GM12878 (cell line): ENCODE results near the gene PODN. TPM values are rescaled to one million over a fixed set of nuclear protein-coding genes. Genes with fewer than 3 reads are reported as not detected.

Experiments used
- ATAC-seq: fragments of 200-7000 bp; cut with Tn5 transposase; 3 replicates; pipeline ENCODE4 v1.9.1; 2020; ENCODE audit warnings: mild to moderate bottlenecking, moderate library complexity
- BruUV-seq: library from RNA; stranded (reverse); fragments of 400-500 nt; replicated peaks from 2 replicates; lab custom pipeline; 2021; lab: Mats Ljungman, UMichigan
- CTCF ChIA-PET: fragments of 300-600 bp; sonication (Branson Sonifier 250); formaldehyde crosslinking; extraction: SDS; loops from one replicate; lab custom pipeline; 2021; ENCODE audit warnings: inconsistent platforms; lab: Yijun Ruan, JAX
- POLR2A ChIA-PET: fragments of 350-600 bp; formaldehyde crosslinking; extraction: SDS; loops from one replicate; lab custom pipeline; 2021; ENCODE audit warnings: inconsistent platforms; lab: Charles Lee
- RAD21 ChIA-PET: fragments of 300-600 bp; sonication (Branson Sonifier 250); formaldehyde crosslinking; loops from one replicate; lab custom pipeline; 2023; ENCODE audit warnings: antibody characterized with exemption; ENCODE audit not compliant: unreplicated experiment; lab: Charles Lee
- SMC1A ChIA-PET: fragments of 300-600 bp; sonication (Branson Sonifier 250); formaldehyde crosslinking; loops from one replicate; lab custom pipeline; 2023; ENCODE audit not compliant: unreplicated experiment, uncharacterized antibody; lab: Charles Lee
- DNase-seq: peaks from one replicate; pipeline ENCODE4 v3.0.0-alpha.2; 2011; ENCODE audit warnings: low read depth, low spot score
- FAIRE-seq: peaks from 3 replicates; lab custom pipeline; 2011; peaks lifted over from hg19 to GRCh38; lab: Jason Lieb, UNC
- H2AFZ ChIP-seq: 2 replicates; pipeline ENCODE4 v1.6.0; 2011; ENCODE audit warnings: low read depth, low read length, control low read depth; ENCODE audit not compliant: control insufficient read depth
- H3K27ac ChIP-seq: 2 replicates; pipeline ENCODE4 v1.5.1; 2011; ENCODE audit warnings: control low read depth; ENCODE audit not compliant: control insufficient read depth, insufficient read depth
- H3K27me3 ChIP-seq, 2 experiments: replicated peaks in 1 of 2; 2 replicates each; pipeline versions ENCODE4 v1.6.0 to v1.6.1; 2011; ENCODE audit warnings: low read length in 1 of 2; ENCODE audit not compliant: control insufficient read depth in 2 of 2, insufficient read depth in 2 of 2
- H3K36me3 ChIP-seq, 2 experiments: 2 replicates each; pipeline ENCODE4 v1.5.1; 2011; ENCODE audit warnings: low read length in 1 of 2; ENCODE audit not compliant: control insufficient read depth in 2 of 2, insufficient read depth in 2 of 2
- H3K4me1 ChIP-seq: 2 replicates; pipeline ENCODE4 v1.6.1; 2011; ENCODE audit warnings: mild to moderate bottlenecking, low read length, moderate library complexity, mixed read lengths; ENCODE audit not compliant: control insufficient read depth, insufficient read depth
- H3K4me2 ChIP-seq: 2 replicates; pipeline ENCODE4 v1.6.0; 2011; ENCODE audit warnings: control low read depth; ENCODE audit not compliant: control insufficient read depth, insufficient read depth
- H3K4me3 ChIP-seq: fragments of 200-600 bp; sonication (generic); 2 replicates; pipeline ENCODE4 v1.5.1; 2016
- H3K79me2 ChIP-seq: 2 replicates; pipeline ENCODE4 v1.6.0; 2011; ENCODE audit warnings: low read length; ENCODE audit not compliant: control insufficient read depth, insufficient read depth
- H3K9ac ChIP-seq: 2 replicates; pipeline ENCODE4 v1.8.0; 2011; ENCODE audit warnings: low read length, control low read depth, mixed read lengths; ENCODE audit not compliant: control insufficient read depth, insufficient read depth
- H3K9me3 ChIP-seq: replicated peaks from 3 replicates; pipeline ENCODE4 v1.5.1; 2011; ENCODE audit warnings: mild to moderate bottlenecking, low read length; ENCODE audit not compliant: control insufficient read depth, insufficient read depth
- H4K20me1 ChIP-seq: 2 replicates; pipeline ENCODE4 v1.6.0; 2011; ENCODE audit not compliant: control insufficient read depth, insufficient read depth
- ATF7 ChIP-seq: fragments of 450-650 bp; IDR thresholded peaks from 2 replicates; pipeline ENCODE4 v1.6.1; 2016; ENCODE audit warnings: low read depth, mild to moderate bottlenecking
- BACH1 ChIP-seq: fragments of 450-650 bp; IDR thresholded peaks from 2 replicates; pipeline ENCODE4 v1.6.1; 2017; ENCODE audit warnings: mild to moderate bottlenecking, borderline replicate concordance
- CHD1 ChIP-seq: IDR thresholded peaks from 2 replicates; pipeline ENCODE4 v1.6.1; 2012; ENCODE audit warnings: low read depth, low read length, improper control_type of control experiment
- CHD4 ChIP-seq: fragments of 200-600 bp; sonication (generic); IDR thresholded peaks from 2 replicates; pipeline ENCODE4 v1.6.1; 2016; ENCODE audit warnings: mild to moderate bottlenecking
- CTCF ChIP-seq, 3 experiments: IDR thresholded peaks in 2 of 3; conservative IDR thresholded peaks in 1 of 3; 2 replicates each; pipeline ENCODE4 v1.5.1; 2011; ENCODE audit warnings: low read depth in 3 of 3, low read length in 3 of 3, mild to moderate bottlenecking in 3 of 3, control low read depth in 2 of 3, moderate library complexity in 2 of 3, inconsistent platforms in 1 of 3, mixed read lengths in 1 of 3; ENCODE audit not compliant: control insufficient read depth in 2 of 3, insufficient read depth in 1 of 3; ENCODE audit errors: extremely low read depth in 1 of 3
- DPF2 ChIP-seq: fragments of 450-650 bp; IDR thresholded peaks from 2 replicates; pipeline ENCODE4 v1.6.1; 2017; ENCODE audit warnings: mild to moderate bottlenecking
- JUNB ChIP-seq: IDR thresholded peaks from 2 replicates; pipeline ENCODE4 v1.6.1; 2016; ENCODE audit warnings: antibody characterized with exemption, mild to moderate bottlenecking
- MLLT1 ChIP-seq: fragments of 450-650 bp; IDR thresholded peaks from 2 replicates; pipeline ENCODE4 v1.6.1; 2016; ENCODE audit warnings: mild to moderate bottlenecking
- NFXL1 ChIP-seq: fragments of 450-650 bp; IDR thresholded peaks from 2 replicates; pipeline ENCODE4 v1.6.1; 2017; ENCODE audit warnings: antibody characterized with exemption, mild to moderate bottlenecking, borderline replicate concordance
- NR2F1 ChIP-seq: fragments of 450-650 bp; conservative IDR thresholded peaks from 2 replicates; pipeline ENCODE4 v1.6.1; 2017; ENCODE audit warnings: mild to moderate bottlenecking
- SIX5 ChIP-seq: IDR thresholded peaks from 2 replicates; pipeline ENCODE4 v1.6.1; 2011; ENCODE audit warnings: mild to moderate bottlenecking, low read depth, low read length, moderate library complexity; ENCODE audit not compliant: severe bottlenecking
- STAT1 ChIP-seq: fragments of 450-650 bp; conservative IDR thresholded peaks from 2 replicates; pipeline ENCODE4 v1.6.1; 2014; ENCODE audit warnings: antibody characterized with exemption, mild to moderate bottlenecking
- WRNIP1 ChIP-seq: IDR thresholded peaks from 2 replicates; pipeline ENCODE4 v1.6.1; 2011; ENCODE audit warnings: low read depth, low read length, improper control_type of control experiment, borderline replicate concordance
- WGBS: methylation state at CpG from one replicate; pipeline ENCODE4 v1.1.6; 2016; ENCODE audit warnings: low lambda C conversion rate; ENCODE audit not compliant: insufficient replicate concordance, insufficient coverage; ENCODE audit errors: missing lambda C conversion rate; 5-methylcytosine and 5-hydroxymethylcytosine counted together
- in situ Hi-C: fragments of 300-500 bp; cut with MboI; formaldehyde crosslinking; loops from 9 replicates; pipeline ENCODE4 v1.14.3; 2018; ENCODE audit warnings: mixed read lengths
- intact Hi-C: fragments of 100-400 bp; cut with micrococcal nuclease; formaldehyde crosslinking; loops from one replicate; pipeline ENCODE4 v1.14.2; 2022; ENCODE audit not compliant: unreplicated experiment
- polyA plus RNA-seq, 11 experiments: library from polyadenylated mRNA; depleted of rRNA in 4 of 11; unstranded in 6 of 11; stranded (reverse) in 5 of 11; fragments of >200 nt; fragmentation: Nextera tagmentation in 4 of 11; fragmentation: Illumina TruSeq in 1 of 11; extraction: Ambion mirVana in 4 of 11; extraction: Trizol in 1 of 11; gene quantifications; 1 replicate in 1 of 11; 2 replicates in 10 of 11; pipeline versions ENCODE4 v1.2.1 to v1.2.3, GENCODE V29; 2011 to 2016; ENCODE audit warnings: inconsistent platforms in 2 of 11, missing spikeins in 2 of 11, low read depth in 1 of 11
- total RNA-seq, 4 experiments: library from RNA; depleted of rRNA in 3 of 4; stranded (reverse); fragments of >200 nt in 3 of 4; fragmentation: Illumina TruSeq in 1 of 4; extraction: Trizol in 1 of 4; gene quantifications; 2 replicates each; pipeline versions ENCODE4 v1.2.1 to v1.2.3, GENCODE V29; 2013 to 2021
- TF ChIP-seq, protein P1 (sequence below): fragments of 450-650 bp; IDR thresholded peaks from 2 replicates; pipeline ENCODE4 v1.6.1; 2017; ENCODE audit warnings: mild to moderate bottlenecking, moderate library complexity

Gene PODN
- total and polyA plus RNA-seq, 10 of the 15 experiments (the other 5 are each of a cell fraction or from before 2014, with no cell fraction given) = 0.10 TPM; not detected in 9

DNA sequence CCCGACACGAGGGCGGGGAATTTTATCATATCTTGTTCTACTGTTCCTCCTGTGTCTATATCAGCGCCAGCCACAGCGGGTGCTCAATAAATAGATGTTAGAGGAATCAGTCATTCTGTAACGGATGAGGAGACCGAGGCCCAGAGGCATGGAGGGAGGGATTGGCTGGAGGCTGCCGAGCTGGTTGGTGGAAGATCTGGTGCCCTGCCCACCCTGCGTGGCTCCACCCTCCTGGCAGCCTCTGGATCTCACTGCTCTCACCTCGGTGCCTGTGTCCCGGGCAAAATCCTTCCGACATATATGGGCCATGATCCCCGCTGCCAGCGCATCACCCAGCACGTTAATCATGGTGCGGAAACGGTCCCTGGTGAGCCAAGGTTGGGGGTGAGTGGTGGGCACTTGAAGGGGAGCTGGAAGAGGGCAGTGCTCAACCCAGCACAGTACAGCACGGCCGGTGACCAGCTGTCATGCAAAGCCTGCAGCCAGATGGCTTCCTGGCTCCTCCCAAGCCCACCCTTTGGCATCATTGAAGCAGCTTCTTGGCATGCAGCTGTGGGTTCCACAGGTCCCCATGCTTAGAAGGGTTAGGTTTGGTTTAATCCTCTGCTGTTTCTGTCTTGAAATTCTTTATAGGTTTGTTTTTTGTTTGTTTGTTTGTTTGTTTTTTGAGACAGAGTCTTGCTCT lies 26.7 kb downstream of the PODN start (continued):
- TF ChIP-seq, protein P1, sequence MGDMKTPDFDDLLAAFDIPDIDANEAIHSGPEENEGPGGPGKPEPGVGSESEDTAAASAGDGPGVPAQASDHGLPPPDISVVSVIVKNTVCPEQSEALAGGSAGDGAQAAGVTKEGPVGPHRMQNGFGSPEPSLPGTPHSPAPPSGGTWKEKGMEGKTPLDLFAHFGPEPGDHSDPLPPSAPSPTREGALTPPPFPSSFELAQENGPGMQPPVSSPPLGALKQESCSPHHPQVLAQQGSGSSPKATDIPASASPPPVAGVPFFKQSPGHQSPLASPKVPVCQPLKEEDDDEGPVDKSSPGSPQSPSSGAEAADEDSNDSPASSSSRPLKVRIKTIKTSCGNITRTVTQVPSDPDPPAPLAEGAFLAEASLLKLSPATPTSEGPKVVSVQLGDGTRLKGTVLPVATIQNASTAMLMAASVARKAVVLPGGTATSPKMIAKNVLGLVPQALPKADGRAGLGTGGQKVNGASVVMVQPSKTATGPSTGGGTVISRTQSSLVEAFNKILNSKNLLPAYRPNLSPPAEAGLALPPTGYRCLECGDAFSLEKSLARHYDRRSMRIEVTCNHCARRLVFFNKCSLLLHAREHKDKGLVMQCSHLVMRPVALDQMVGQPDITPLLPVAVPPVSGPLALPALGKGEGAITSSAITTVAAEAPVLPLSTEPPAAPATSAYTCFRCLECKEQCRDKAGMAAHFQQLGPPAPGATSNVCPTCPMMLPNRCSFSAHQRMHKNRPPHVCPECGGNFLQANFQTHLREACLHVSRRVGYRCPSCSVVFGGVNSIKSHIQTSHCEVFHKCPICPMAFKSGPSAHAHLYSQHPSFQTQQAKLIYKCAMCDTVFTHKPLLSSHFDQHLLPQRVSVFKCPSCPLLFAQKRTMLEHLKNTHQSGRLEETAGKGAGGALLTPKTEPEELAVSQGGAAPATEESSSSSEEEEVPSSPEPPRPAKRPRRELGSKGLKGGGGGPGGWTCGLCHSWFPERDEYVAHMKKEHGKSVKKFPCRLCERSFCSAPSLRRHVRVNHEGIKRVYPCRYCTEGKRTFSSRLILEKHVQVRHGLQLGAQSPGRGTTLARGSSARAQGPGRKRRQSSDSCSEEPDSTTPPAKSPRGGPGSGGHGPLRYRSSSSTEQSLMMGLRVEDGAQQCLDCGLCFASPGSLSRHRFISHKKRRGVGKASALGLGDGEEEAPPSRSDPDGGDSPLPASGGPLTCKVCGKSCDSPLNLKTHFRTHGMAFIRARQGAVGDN = no peak
- TF ChIP-seq JUNB = no peak
- TF ChIP-seq BACH1 = no peak
- TF ChIP-seq, all 136 proteins: peak for 0

GRCh38 chr1:53089478-53090226 lies 27.6 kb downstream of the PODN start:
- no peaks in the 10 kb centered on the region for H4K20me1 ChIP-seq
- ChIA-PET CTCF (interaction anchor here (0.6 kb wide), 1 partner anchor 158 kb away, joined by 3 read pairs; no protein-coding TSS in a partner anchor), SMC1A (no interaction called here)
- no peaks in the 10 kb centered on the region for H3K4me1 ChIP-seq
- FAIRE-seq = no peak
- WGBS = 44% methylated on average over 11 of the region's 11 CpGs
- no peak for TF ChIP-seq NFXL1
- TF ChIP-seq SIX5 = no peak
- no peak for TF ChIP-seq DPF2
- no peak for TF ChIP-seq STAT1
- TF ChIP-seq CHD1 = no peak
- TF ChIP-seq NR2F1 = no peak
- no peak for TF ChIP-seq CHD4
- no peak for TF ChIP-seq MLLT1
- no peak for TF ChIP-seq ATF7
- no peak for TF ChIP-seq WRNIP1
- TF ChIP-seq CTCF (IDR thresholded peaks at IDR 0.05 in 2 of 3, conservative IDR thresholded peaks at IDR 0.05 in 1 of 3; ENCODE audit: control insufficient read depth in 2 of 3, extremely low read depth in 1 of 3, insufficient read depth in 1 of 3, low read depth in 3 of 3, low read length in 3 of 3) = no peak
- TF ChIP-seq, all 136 proteins: peak for 0
- in situ Hi-C loops (no loop called here), intact Hi-C loops (no loop called here)
- BruUV-seq = no TSS peak
- Histone ChIP-seq H3K9me3 (no peaks in the 10 kb centered on the region), H3K4me2 (no peak overlapping the region), H3K27me3 (no peaks in the 10 kb centered on the region; a peak in 1 of 4 replicates), H3K36me3 (no peaks in the 10 kb centered on the region), H3K79me2 (no peaks in the 10 kb centered on the region), H3K9ac (no peak overlapping the region), H3K4me3 (no peak overlapping the region), H2AFZ (no peak overlapping the region), H3K27ac (no peak overlapping the region)
- ChIA-PET RAD21 (no interaction called here), POLR2A (no interaction called here)
- no peak for DNase-seq
- ATAC-seq = no peak
